Spleen (tissue), 11 donors: ENCODE data around the gene NAT10. TPM values are rescaled to one million over a fixed set of nuclear protein-coding genes. Genes with fewer than 3 reads are reported as not detected.

Experiments
- DNase-seq: peaks from one replicate; pipeline ENCODE4 v3.0.0-alpha.2; 2020
- H3K27ac ChIP-seq, 8 donors: fragments of 200-600 bp; sonication (generic) in 7 of 8; 1 replicate in 4 of 8; 2 replicates in 4 of 8; pipeline versions ENCODE4 v1.5.0 to v1.8.0; 2016 to 2021; ENCODE audit warnings: inconsistent platforms in 4 of 8, mild to moderate bottlenecking in 4 of 8, moderate library complexity in 1 of 8
- H3K27me3 ChIP-seq, 7 donors: fragments of 200-600 bp; sonication (generic) in 6 of 7; replicated peaks in 1 of 7; 1 replicate in 4 of 7; 2 replicates in 3 of 7; pipeline versions ENCODE4 v1.5.0 to v1.8.0; 2016 to 2021; ENCODE audit warnings: inconsistent platforms in 3 of 7, mild to moderate bottlenecking in 1 of 7
- H3K36me3 ChIP-seq, 6 donors: fragments of 200-600 bp; sonication (generic) in 5 of 6; 1 replicate in 4 of 6; 2 replicates in 2 of 6; pipeline versions ENCODE4 v1.5.0 to v1.8.0; 2016 to 2021; ENCODE audit warnings: inconsistent platforms in 2 of 6
- H3K4me1 ChIP-seq, 6 donors: fragments of 200-600 bp; sonication (generic) in 5 of 6; 1 replicate in 3 of 6; 2 replicates in 3 of 6; pipeline versions ENCODE4 v1.5.0 to v1.8.0; 2016 to 2021; ENCODE audit warnings: inconsistent platforms in 3 of 6
- H3K4me3 ChIP-seq, 8 donors: fragments of 200-600 bp; sonication (generic) in 7 of 8; 1 replicate in 4 of 8; 2 replicates in 4 of 8; pipeline versions ENCODE4 v1.5.0 to v1.8.0; 2016 to 2021; ENCODE audit warnings: inconsistent platforms in 4 of 8, mild to moderate bottlenecking in 4 of 8, moderate library complexity in 2 of 8
- H3K9me3 ChIP-seq, 8 donors: fragments of 200-600 bp; sonication (generic) in 7 of 8; 1 replicate in 4 of 8; 2 replicates in 4 of 8; pipeline versions ENCODE4 v1.5.0 to v1.8.0; 2016 to 2021; ENCODE audit warnings: inconsistent platforms in 4 of 8
- POLR2A ChIP-seq, 3 donors: fragments of 450-650 bp; IDR thresholded peaks; one replicate each; pipeline ENCODE4 v1.5.1; 2017; ENCODE audit warnings: antibody characterized with exemption in 3 of 3, mild to moderate bottlenecking in 1 of 3
- POLR2AphosphoS5 ChIP-seq, 3 donors: sonication (generic); formaldehyde crosslinking; IDR thresholded peaks; one replicate each; pipeline ENCODE4 v1.5.1; 2017; ENCODE audit warnings: antibody characterized with exemption in 3 of 3
- WGBS, 5 donors: extraction: QIAGEN DNeasy Blood & Tissue Kit in 3 of 5; methylation state at CpG; one replicate each; pipeline versions ENCODE4 v1.1.5 to v1.1.7; 2013 to 2018; 5-methylcytosine and 5-hydroxymethylcytosine counted together
- intact Hi-C: fragments of 100-400 bp; cut with DNase I; formaldehyde crosslinking; loops from one replicate; pipeline ENCODE4 v1.15.0; 2023; ENCODE audit warnings: low total_unique reads
- polyA plus RNA-seq, 3 donors: library from polyadenylated mRNA; stranded (reverse); fragments of 200-250 nt; gene quantifications; one replicate each; pipeline ENCODE4 v1.2.1, GENCODE V29; 2013
- total RNA-seq, 7 donors: library from RNA; depleted of rRNA in 3 of 7; stranded (reverse); fragments of >200 nt in 3 of 7; fragmentation: NEBNext Ultra II Directional in 4 of 7; extraction: Animal tissue kit (Norgen Biotek cat#: 25700) in 4 of 7; gene quantifications; one replicate each; pipeline versions ENCODE4 v1.1.0 to v1.2.1, GENCODE V29; 2016 to 2021
- TF ChIP-seq, protein P1 (sequence below), 11 experiments: fragments of 200-600 bp in 7 of 11; fragments of 450-650 bp in 4 of 11; sonication (generic) in 4 of 11; IDR thresholded peaks in 8 of 11; conservative IDR thresholded peaks in 3 of 11; 1 replicate in 7 of 11; 2 replicates in 4 of 11; pipeline versions ENCODE4 v1.4.0 to v1.8.0; 2016 to 2021; ENCODE audit warnings: antibody characterized with exemption in 11 of 11, inconsistent platforms in 4 of 11, mild to moderate bottlenecking in 1 of 11
- donor health status: healthy with polysubstance abuse.
- donor health status: DM: no; HTN: no; CAD: no; lungs with moderate emphysema.
- donor health status: DM: no; HTN: no; CAD: no.
- donor health status: Bipolar disorder and iron deficiency.
- donor health status: healthy.
- donor health status: DM: no; HTN: no; CAD: no.
- donor health status: DM: yes; HTN: yes; CAD: no.

NAT10 gene
- total and polyA plus RNA-seq, 10 donors = 27.6 to 64.5 (median 38.3) TPM

- H3K4me1 ChIP-seq = peaks cover 11 to 50% (median 36%) of the 10 kb centered on the region in 6 donors
- no peak for TF ChIP-seq POLR2AphosphoS5 (IDR thresholded peaks at IDR 0.05)
- WGBS, 5 donors = 19 to 26% (median 23%) methylated on average over 6 of the region's 6 CpGs
- H3K9me3 ChIP-seq = no peaks in the 10 kb centered on the region
- H3K4me3 ChIP-seq = peak overlapping the region; percentile 84 to 98 (median 96)
- intact Hi-C loops = no loop called here
- no peaks in the 10 kb centered on the region for H3K27me3 ChIP-seq
- peaks cover 0 to 57% (median 31%) of the 10 kb centered on the region in 6 donors for H3K36me3 ChIP-seq
- no peak for DNase-seq
- H3K27ac ChIP-seq = peak overlapping the region; percentile 94 to 97 (median 94)
These were observed 750 bp upstream of the NAT10 start for GRCh38 chr11:34104680-34105078.

DNA sequence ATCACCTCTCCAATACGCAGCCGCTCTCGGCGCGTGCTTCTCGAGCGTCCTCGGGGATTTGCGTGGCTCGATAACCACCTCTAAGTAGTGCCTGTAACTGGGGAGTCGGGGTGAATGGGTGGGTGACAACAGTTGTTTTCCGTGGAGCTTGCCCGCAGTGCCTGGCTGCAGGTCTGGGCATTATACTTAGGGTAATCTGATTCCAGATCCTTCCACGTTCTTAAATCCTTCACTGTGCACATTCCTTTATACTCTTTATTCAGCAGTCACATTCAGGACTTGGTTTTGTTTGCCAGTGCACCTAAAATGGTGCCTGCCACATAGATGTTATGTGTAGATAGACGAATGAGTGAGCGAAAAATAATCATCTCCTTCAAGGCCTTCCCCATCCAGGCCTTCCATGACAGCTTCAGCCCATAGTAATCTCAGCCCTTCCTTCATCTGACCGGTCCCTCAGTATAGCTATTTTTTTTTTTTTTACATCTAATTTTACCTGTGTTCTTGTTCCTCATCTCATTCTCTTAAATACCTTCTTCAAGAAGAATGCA, 602 bp downstream of the NAT10 start:
- peak overlapping the region; percentile 94 to 97 (median 94) for H3K27ac ChIP-seq
- no peak for DNase-seq
- peak overlapping the region; percentile 84 to 98 (median 96) for H3K4me3 ChIP-seq
- 1 to 2% (median 1%) methylated on average over 17 of the region's 17 CpGs for WGBS, 5 donors
- H3K27me3 ChIP-seq = no peaks in the 10 kb centered on the region
- H3K4me1 ChIP-seq = peaks cover 11 to 50% (median 36%) of the 10 kb centered on the region in 6 donors
- no peaks in the 10 kb centered on the region for H3K9me3 ChIP-seq
- TF ChIP-seq POLR2AphosphoS5 (IDR thresholded peaks at IDR 0.05) (no peak), POLR2A (IDR thresholded peaks at IDR 0.05) (no peak)
- TF ChIP-seq, protein P1, sequence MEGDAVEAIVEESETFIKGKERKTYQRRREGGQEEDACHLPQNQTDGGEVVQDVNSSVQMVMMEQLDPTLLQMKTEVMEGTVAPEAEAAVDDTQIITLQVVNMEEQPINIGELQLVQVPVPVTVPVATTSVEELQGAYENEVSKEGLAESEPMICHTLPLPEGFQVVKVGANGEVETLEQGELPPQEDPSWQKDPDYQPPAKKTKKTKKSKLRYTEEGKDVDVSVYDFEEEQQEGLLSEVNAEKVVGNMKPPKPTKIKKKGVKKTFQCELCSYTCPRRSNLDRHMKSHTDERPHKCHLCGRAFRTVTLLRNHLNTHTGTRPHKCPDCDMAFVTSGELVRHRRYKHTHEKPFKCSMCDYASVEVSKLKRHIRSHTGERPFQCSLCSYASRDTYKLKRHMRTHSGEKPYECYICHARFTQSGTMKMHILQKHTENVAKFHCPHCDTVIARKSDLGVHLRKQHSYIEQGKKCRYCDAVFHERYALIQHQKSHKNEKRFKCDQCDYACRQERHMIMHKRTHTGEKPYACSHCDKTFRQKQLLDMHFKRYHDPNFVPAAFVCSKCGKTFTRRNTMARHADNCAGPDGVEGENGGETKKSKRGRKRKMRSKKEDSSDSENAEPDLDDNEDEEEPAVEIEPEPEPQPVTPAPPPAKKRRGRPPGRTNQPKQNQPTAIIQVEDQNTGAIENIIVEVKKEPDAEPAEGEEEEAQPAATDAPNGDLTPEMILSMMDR (IDR thresholded peaks at IDR 0.05 in 8 of 11, conservative IDR thresholded peaks at IDR 0.05 in 3 of 11) = no peak
- intact Hi-C loops = no loop called here
- peaks cover 0 to 57% (median 29%) of the 10 kb centered on the region in 6 donors for H3K36me3 ChIP-seq

- Histone ChIP-seq H3K27me3 (no peaks in the 10 kb centered on the region), H3K27ac (no peak overlapping the region), H3K36me3 (peaks cover 12 to 97% (median 82%) of the 10 kb centered on the region in 6 donors), H3K4me1 (peaks cover 3 to 24% (median 15%) of the 10 kb centered on the region in 6 donors), H3K9me3 (no peaks in the 10 kb centered on the region), H3K4me3 (no peak overlapping the region)
- no peak for DNase-seq
- TF ChIP-seq, protein P1 (IDR thresholded peaks at IDR 0.05 in 8 of 11, conservative IDR thresholded peaks at IDR 0.05 in 3 of 11) = no peak
- TF ChIP-seq POLR2A (IDR thresholded peaks at IDR 0.05) (no peak), POLR2AphosphoS5 (IDR thresholded peaks at IDR 0.05) (no peak)
- intact Hi-C loops = no loop called here
- WGBS, 5 donors = 89 to 97% (median 94%) methylated on average over 6 of the region's 6 CpGs
These were observed 6.4 kb downstream of the NAT10 start for GRCh38 chr11:34111722-34112270.

GRCh38 chr11:34114014-34114413, 8.6 kb downstream of the NAT10 start:
- 91 to 98% (median 96%) methylated on average over 2 of the region's 2 CpGs for WGBS, 5 donors
- intact Hi-C loops = no loop called here

More at GRCh38 chr11:34114014-34114413, 8.6 kb downstream of the NAT10 start:
- Histone ChIP-seq H3K27me3 (no peaks in the 10 kb centered on the region), H3K4me3 (no peak overlapping the region), H3K9me3 (no peaks in the 10 kb centered on the region), H3K4me1 (peaks cover 0 to 2% (median under 1%) of the 10 kb centered on the region in 6 donors), H3K27ac (no peak overlapping the region), H3K36me3 (peaks cover 12 to 100% (median 99%) of the 10 kb centered on the region in 6 donors)
- TF ChIP-seq POLR2A (IDR thresholded peaks at IDR 0.05) (no peak), POLR2AphosphoS5 (IDR thresholded peaks at IDR 0.05) (no peak)
- TF ChIP-seq, protein P1 (IDR thresholded peaks at IDR 0.05 in 8 of 11, conservative IDR thresholded peaks at IDR 0.05 in 3 of 11) = no peak
- no peak for DNase-seq
